Measurements from ENCODE around the gene ABCB8. TPM values are rescaled to one million over a fixed set of nuclear protein-coding genes. Genes with fewer than 3 reads are reported as not detected.

The ABCB8 gene
- total RNA-seq, 1 donor from 2014 or later, result 7.9 TPM

DNA sequence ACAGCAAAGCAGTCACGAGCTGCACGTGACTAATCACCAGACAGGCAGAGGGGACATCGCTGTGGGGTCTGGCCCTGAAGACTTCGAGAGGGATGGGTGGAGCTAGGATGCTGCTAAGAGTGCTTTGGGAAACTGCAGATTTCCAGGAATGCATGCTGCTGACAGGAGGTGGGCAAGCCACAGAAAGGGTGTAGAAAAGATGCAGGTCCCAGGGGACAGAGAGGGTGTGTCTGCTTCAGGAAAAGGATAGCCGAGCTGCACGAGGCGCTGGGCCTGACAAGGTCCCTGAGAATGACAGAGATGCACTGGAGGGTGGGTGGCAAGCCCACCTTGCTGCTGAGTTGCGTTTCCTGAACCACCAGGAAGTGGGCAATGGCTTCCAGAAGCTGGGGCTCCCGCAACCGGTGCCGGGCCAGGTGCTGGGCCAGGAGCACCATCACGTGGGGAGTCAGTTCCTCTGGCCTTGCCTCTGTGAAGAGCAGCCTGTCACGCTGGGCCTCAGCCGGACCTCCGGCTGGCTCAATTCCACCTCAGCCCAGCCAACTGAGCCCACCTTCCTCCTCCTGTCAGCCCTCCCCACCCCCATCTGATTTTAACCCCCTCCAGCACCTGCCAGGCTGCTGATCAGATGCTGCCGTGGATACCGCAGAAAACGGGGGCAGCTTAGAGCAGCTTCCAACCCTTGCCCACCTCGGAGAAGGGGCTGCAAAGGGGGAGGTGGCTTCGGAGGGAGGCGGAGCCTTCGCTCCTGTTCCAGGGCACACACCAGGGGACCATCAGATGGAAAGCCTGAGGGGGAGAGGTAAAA, 50.2 kb downstream of the ABCB8 start:
- peaks cover 8% of the 10 kb centered on the region for H3K36me3 Mint-ChIP-seq
- peak; percentile 46 for DNase-seq (ENCODE audit: low spot score)
- H3K27ac Mint-ChIP-seq, result no peak overlapping the region
- H3K4me1 Mint-ChIP-seq, result peaks cover 23% of the 10 kb centered on the region
- H3K9me3 Mint-ChIP-seq, result no peaks in the 10 kb centered on the region
- Histone ChIP-seq H3K79me2 (ENCODE audit: low read depth) (peaks cover 26% of the 10 kb centered on the region), H3K4me1 (peaks cover 30% of the 10 kb centered on the region), H4K20me1 (ENCODE audit: low read depth) (peaks cover 28% of the 10 kb centered on the region), H3K4me3 (no peak overlapping the region), H3K9me3 (ENCODE audit: low read depth) (no peaks in the 10 kb centered on the region), H3K27me3 (no peaks in the 10 kb centered on the region), H3K36me3 (no peaks in the 10 kb centered on the region), H3K27ac (no peak overlapping the region), H3F3A (ENCODE audit: low read depth) (peaks cover 40% of the 10 kb centered on the region), H3K9ac (no peak overlapping the region), H3K4me2 (no peak overlapping the region), H2AFZ (replicated peaks) (no peak overlapping the region)
- peaks cover 14% of the 10 kb centered on the region for H3K27me3 Mint-ChIP-seq (ENCODE audit: insufficient read depth, low read depth)
- TF ChIP-seq, protein P1, sequence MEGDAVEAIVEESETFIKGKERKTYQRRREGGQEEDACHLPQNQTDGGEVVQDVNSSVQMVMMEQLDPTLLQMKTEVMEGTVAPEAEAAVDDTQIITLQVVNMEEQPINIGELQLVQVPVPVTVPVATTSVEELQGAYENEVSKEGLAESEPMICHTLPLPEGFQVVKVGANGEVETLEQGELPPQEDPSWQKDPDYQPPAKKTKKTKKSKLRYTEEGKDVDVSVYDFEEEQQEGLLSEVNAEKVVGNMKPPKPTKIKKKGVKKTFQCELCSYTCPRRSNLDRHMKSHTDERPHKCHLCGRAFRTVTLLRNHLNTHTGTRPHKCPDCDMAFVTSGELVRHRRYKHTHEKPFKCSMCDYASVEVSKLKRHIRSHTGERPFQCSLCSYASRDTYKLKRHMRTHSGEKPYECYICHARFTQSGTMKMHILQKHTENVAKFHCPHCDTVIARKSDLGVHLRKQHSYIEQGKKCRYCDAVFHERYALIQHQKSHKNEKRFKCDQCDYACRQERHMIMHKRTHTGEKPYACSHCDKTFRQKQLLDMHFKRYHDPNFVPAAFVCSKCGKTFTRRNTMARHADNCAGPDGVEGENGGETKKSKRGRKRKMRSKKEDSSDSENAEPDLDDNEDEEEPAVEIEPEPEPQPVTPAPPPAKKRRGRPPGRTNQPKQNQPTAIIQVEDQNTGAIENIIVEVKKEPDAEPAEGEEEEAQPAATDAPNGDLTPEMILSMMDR (IDR thresholded peaks at IDR 0.05), result no peak
- TF ChIP-seq EZH2phosphoT487 (IDR thresholded peaks at IDR 0.05), result no peak
- TF ChIP-seq EZH2 (IDR thresholded peaks at IDR 0.05), result no peak
- H3K4me3 Mint-ChIP-seq, result peak overlapping the region; percentile 92

DNA sequence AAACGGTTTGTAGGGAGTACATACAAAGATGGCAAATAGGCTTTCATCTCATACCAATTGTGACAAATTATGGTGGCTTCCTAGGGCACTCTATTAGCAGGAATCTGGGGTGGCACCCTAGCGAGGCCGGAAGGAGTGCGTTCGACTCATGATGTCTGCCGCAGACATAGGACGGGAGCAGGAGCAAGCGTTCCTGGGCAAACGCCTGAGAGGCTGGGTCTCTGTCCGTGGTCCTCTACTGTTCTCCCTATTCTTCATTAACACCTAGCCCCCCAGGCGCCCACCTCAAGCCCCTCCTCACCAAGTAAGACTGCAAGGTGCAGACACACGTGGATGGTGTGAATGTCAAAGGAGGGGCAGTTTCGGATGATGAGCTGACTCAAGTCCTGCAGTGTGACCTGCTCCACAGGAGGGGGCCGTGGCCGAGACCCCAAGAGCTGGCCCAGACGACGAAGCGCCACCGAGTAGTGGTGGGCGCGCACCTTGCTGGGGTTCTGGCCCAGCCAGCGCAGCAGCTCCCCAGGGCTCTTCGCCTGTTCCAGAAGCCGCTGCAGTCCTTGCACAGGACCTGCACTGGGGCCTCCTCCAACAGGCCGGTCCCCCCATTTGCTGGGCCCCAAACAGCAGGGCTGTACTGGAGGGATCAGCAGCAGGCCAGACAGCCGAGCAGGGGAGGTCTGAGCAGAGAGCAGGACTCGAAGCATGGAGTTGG, 51.1 kb downstream of the ABCB8 start:
- peaks cover 8% of the 10 kb centered on the region for H3K36me3 Mint-ChIP-seq
- no peak for TF ChIP-seq EZH2phosphoT487 (IDR thresholded peaks at IDR 0.05)
- TF ChIP-seq, protein P1 (IDR thresholded peaks at IDR 0.05), result no peak
- TF ChIP-seq EZH2 (IDR thresholded peaks at IDR 0.05), result no peak
- no peaks in the 10 kb centered on the region for H3K9me3 Mint-ChIP-seq
- Histone ChIP-seq H3K27me3 (peaks cover 9% of the 10 kb centered on the region), H3F3A (ENCODE audit: low read depth) (peaks cover 48% of the 10 kb centered on the region), H4K20me1 (ENCODE audit: low read depth) (peaks cover 28% of the 10 kb centered on the region), H3K36me3 (no peaks in the 10 kb centered on the region), H2AFZ (replicated peaks) (no peak overlapping the region), H3K27ac (no peak overlapping the region), H3K4me3 (peak overlapping the region; percentile 96), H3K9me3 (ENCODE audit: low read depth) (no peaks in the 10 kb centered on the region), H3K9ac (peak overlapping the region; percentile 85), H3K79me2 (ENCODE audit: low read depth) (peaks cover 26% of the 10 kb centered on the region), H3K4me2 (peak overlapping the region; percentile 93), H3K4me1 (peaks cover 30% of the 10 kb centered on the region)
- no peak for DNase-seq (ENCODE audit: low spot score)
- no peak overlapping the region for H3K27ac Mint-ChIP-seq
- peaks cover 16% of the 10 kb centered on the region for H3K27me3 Mint-ChIP-seq (ENCODE audit: insufficient read depth, low read depth)
- peaks cover 26% of the 10 kb centered on the region for H3K4me1 Mint-ChIP-seq
- H3K4me3 Mint-ChIP-seq, result peak overlapping the region; percentile 92

DNA sequence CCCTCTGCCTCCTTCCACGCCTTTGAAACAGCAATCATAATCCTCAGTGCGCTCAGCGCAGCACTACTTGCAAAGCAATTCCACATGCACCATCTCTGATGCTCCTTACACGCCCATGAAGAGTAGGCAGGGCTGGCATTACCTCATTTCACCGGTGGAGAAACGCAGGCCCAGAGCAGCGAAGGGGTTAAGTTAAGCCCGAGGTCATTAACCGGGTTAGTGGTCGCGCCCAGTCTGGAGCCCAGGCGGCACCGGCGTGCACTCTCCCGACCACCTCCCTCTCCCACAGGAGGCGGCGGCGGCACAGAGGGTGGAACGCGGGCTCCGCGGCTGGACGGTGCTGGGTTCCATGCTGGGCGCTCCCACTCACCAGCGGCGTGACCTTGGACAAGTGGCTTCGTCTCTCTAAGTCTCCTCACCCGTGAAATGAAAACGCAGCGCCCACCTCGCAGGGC, 51.8 kb downstream of the ABCB8 start:
- TF ChIP-seq, protein P1 (IDR thresholded peaks at IDR 0.05), result no peak
- H3K9me3 ChIP-seq (ENCODE audit: low read depth), result no peaks in the 10 kb centered on the region
- peak overlapping the region; percentile 79 for H3K27ac Mint-ChIP-seq
- H4K20me1 ChIP-seq (ENCODE audit: low read depth), result peaks cover 28% of the 10 kb centered on the region
- peak overlapping the region; percentile 92 for H3K4me3 Mint-ChIP-seq
- peaks cover 33% of the 10 kb centered on the region for H3K4me1 ChIP-seq
- H3K27me3 Mint-ChIP-seq (ENCODE audit: insufficient read depth, low read depth), result peaks cover 18% of the 10 kb centered on the region
- H2AFZ ChIP-seq (replicated peaks), result no peak overlapping the region
- peaks cover 54% of the 10 kb centered on the region for H3F3A ChIP-seq (ENCODE audit: low read depth)
- H3K9ac ChIP-seq, result peak overlapping the region; percentile 85
- H3K36me3 ChIP-seq, result no peaks in the 10 kb centered on the region
- peak overlapping the region; percentile 93 for H3K4me2 ChIP-seq
- DNase-seq (ENCODE audit: low spot score), result peak; percentile 61
- peaks cover 8% of the 10 kb centered on the region for H3K36me3 Mint-ChIP-seq
- H3K4me3 ChIP-seq, result peak overlapping the region; percentile 96
- peaks cover 30% of the 10 kb centered on the region for H3K4me1 Mint-ChIP-seq
- H3K9me3 Mint-ChIP-seq, result no peaks in the 10 kb centered on the region
- peaks cover 10% of the 10 kb centered on the region for H3K27me3 ChIP-seq
- peak overlapping the region; percentile 38 for H3K27ac ChIP-seq
- H3K79me2 ChIP-seq (ENCODE audit: low read depth), result peaks cover 26% of the 10 kb centered on the region

All from neural progenitor cell (in vitro differentiated cells).